ENCODE data around the gene SEPTIN5.
"Not testable (repeated sequence)": the region's sequence is repeated elsewhere in the genome, so short reads cannot be mapped to it uniquely, and the experiment has no call there.

Gene SEPTIN5

GRCh38 chr22:19680911-19681862 is 33.1 kb upstream of the SEPTIN5 start:
- DNase-seq: no peak

GRCh38 chr22:19681863-19682245 is 32.4 kb upstream of the SEPTIN5 start:
- DNase-seq: no peak

GRCh38 chr22:19686946-19687345 is 27.4 kb upstream of the SEPTIN5 start:
- no peak for DNase-seq

- DNase-seq: no peak
Observed at GRCh38 chr22:19687561-19688300, 26.6 kb upstream of the SEPTIN5 start.

GRCh38 chr22:19688301-19689290 is 25.7 kb upstream of the SEPTIN5 start:
- no peak for DNase-seq

DNA sequence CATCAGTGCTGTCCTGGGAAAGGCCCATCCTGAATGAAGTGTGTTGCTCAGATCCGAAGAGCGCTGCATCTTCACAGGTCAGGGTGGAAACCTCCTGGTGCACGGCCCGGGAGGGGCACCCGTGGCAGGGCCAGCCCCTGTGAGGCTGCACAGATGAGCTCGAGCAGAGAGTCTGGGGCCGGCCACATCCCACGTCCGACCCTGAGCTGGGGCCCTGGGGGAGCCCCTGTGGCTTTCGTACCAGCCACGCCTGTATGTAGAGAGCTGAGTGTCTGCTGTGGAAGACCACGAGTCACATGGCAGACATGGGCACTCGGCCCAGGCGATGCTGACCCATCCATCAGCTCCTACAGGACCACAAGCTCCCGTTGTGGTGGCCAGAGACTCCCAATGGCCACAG is 24.9 kb upstream of the SEPTIN5 start:
- DNase-seq: no peak

DNA sequence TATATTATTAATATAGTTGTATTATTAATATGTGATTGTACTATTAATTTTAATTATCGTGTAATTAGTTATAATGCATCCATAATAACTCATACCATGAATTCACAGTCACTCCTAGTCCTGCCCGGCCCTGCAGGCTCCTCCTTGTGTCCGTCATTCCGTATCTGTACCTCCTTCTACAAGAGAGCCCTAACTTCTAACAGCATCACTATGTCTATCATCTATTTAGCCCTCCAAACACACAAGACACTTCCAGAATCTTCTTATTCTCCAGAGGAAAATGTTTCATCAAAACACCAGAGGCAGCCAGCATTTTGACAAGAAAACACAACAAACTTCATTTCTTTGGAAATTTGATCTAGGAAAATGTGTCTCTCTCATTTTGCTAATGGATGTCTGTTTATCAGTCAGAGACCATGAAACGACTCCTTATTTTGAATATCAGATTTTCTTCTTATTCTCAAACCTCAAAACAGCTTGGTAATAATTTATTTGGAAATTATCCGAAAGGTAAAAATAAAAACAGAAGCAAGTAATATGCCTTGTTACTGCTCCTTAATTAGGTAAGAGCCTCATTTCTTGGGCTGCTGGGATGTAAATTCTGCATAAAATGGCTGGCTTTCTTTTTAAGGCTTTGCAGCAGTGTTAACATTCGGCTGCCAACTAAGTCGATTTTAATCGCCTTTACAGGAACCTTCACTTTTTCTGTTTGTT is 23.1 kb upstream of the SEPTIN5 start:
- DNase-seq: no peak

GRCh38 chr22:19691721-19692341 is 22.5 kb upstream of the SEPTIN5 start:
- no peak for DNase-seq

GRCh38 chr22:19693581-19693980 is 20.7 kb upstream of the SEPTIN5 start:
- DNase-seq: no peak

- DNase-seq: no peak
Observed at GRCh38 chr22:19693981-19694670, 20.2 kb upstream of the SEPTIN5 start.

DNA sequence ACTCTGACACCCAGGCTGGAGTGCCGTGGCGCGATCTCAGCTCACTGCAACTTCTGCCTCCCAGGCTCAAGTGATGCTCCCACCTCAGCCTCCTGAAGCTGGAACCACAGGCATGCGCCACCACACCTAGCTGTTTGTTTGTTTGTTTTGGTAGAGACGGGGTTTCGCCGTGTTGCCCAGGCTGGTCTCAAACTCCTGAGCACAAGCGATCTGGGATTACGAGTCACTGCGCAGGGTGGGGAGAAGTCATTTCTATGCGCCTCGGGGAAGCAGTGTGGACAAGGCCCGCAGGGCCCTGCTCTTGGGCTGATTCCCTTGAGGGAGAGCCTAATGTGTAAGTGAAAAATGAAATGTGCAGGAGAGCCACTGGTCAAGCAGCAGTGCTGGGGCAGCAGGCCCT is 19.6 kb upstream of the SEPTIN5 start:
- DNase-seq: no peak

DNA sequence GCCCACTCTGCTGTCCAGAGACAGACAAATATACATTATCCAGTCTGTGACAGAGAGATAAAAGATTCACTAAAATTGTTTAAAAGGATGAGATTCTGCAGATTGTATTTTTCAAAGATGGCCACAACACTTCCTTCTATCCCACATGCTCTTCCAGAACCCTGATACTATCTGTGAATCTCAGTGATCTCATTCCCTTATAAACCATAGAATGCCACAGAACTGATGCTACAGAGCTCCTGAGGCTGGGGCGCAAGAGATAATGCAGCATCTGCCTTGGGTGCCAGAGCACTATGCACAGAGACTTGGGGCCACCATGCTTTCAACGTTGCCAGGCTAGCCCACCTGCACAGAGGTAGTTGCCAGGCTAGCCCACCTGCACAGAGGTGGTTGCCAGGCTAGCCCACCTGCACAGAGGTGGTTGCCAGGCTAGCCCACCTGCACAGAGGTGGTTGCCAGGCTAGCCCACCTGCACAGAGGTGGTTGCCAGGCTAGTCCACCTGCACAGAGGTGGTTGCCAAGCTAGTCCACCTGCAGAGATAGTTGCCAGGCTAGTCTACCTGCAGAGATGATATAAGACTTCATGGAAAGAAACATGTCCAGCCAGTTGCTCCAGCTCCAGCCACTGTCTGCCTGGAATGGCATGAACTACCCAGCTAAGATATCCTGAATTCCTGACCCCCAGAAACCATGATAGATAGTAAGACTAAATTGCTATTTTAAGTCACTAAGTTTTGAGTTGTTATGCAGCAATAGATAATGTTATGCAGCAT is 17.6 kb upstream of the SEPTIN5 start:
- no peak for DNase-seq

DNA sequence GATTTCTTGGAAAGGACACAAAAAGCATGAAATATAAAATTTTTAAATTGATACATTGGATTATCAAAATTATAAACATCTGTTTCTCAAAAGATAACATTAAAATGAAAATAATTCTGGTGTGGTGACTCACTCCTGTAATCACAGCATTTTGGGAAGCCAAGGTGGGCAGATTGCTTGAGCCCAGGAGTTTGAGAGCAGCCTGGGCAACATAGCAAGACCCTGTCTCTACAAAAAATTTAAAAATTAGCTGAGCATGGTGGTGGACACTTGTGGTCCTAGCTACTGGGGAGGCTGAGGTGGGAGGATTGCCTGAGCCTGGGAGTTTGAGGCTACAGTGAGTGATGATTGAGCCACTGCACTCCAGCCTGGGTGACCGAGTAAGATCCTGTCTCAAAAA is 16.4 kb upstream of the SEPTIN5 start:
- not testable (repeated sequence) for DNase-seq

DNA sequence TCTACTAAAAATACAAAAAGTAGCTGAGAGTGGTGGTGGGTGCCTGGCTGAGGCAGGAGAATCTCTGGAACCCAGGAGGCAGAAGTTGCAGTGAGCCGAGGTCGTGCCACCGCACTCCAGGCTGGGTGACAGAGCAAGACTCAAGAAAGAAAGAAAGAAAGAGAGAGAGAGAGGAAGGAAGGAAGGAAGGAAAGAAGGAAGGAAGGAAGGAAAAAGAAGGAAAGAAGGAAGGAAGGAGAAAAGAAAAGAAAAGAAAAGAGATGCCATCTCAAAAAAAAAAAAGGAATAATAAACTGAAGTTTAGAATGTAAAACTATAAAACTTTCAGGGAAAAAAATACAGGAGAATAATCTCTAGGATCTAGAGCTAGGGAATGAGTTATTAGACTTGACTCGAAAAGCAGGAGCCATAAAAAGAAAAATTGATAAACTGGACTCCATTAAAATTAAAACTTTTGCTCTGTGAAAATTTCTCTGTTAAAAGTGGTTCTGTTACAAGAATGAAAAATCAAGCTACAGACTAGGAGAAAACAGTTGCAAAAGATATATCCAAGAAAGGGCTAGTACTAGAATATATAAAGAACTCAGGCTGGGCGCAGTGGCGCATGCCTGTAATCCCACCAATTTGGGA is 13.4 kb upstream of the SEPTIN5 start:
- no peak for DNase-seq

- no peak for DNase-seq
Observed at GRCh38 chr22:19701420-19702145, 12.7 kb upstream of the SEPTIN5 start.

DNA sequence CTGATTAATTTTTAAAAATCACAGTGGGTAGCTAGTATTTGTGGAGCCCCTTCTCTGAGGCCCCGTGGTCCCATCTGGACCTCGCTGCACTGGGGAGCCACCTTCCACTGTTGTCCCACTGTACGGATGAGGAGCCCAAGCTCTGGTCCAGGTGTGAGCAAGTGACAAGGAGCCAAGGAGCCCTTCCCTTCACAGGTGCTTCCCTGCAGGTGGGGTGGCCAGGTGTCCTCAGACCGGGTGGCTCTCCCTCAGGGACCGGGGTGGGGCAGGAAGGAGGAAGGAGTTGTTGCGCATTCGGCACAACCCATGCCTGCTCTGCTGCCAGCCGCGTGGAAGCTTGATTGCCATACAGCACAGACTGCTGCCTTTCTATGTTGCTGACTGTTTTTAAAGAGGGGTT is 10.4 kb upstream of the SEPTIN5 start:
- no peak for DNase-seq

DNA sequence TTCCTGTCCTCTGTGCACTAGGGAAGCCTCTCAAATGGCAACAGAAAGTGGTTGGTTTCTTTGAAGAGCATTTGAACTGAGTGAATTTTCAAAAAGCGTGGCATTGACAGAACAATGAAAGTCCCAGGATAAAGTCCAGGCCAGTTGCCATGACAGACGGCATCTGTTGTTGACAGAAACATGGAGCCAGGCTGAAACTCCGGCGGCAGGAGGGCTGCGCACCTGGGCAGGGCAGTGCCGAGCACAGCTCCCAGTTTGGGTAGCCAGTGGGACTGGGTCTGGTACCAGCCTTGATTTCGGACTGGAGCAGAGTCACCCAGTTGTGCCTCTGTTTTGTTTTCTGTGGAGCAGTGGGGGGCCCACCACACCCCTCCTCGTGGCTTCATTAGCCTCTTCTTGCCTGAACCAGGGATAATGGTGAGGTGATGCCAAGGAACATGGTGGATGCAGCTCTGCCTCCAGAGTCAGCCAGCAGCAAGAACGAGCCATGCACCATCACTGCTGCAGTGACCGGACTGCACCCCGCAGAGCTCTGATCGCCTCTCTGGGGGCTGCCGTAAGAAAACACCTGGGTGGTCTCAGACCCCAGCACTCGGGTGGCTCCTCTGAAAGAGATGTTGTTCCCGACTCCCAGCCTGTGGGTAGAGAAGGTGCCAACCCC is 9.8 kb upstream of the SEPTIN5 start:
- DNase-seq: no peak

- no peak for DNase-seq
Observed at GRCh38 chr22:19705181-19705934, 8.9 kb upstream of the SEPTIN5 start.
